ENCODE results near the gene GALNT10.

GALNT10 gene

DNA sequence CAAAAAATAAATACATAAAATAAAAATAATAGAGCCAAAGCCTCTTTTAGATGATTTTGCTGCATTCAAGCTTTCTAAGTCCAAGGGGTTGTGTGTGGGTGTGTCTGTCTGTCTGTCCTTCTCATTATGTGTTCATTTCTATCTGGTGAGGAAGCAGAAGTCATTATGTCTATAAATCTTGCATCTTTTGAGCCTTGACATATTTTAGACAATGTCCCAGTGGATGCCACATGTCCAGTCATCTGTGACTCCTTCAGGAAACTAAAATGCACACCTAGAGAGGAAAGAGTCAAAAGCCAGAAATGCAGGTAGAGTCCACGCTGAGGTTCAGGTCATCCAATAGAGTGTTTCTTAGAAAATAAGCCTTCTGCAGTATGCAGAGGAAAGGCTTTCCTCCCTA is 80.9 kb downstream of the GALNT10 start:
- no peak overlapping the region for H3K4me3 Mint-ChIP-seq
- no peak for DNase-seq
- H3K9me3 Mint-ChIP-seq, result no peaks in the 10 kb centered on the region
- no peak overlapping the region for H3K27ac Mint-ChIP-seq
- no peak for ATAC-seq
- H3K36me3 Mint-ChIP-seq (ENCODE audit: low read depth), result peaks cover 7% of the 10 kb centered on the region
- H3K27me3 Mint-ChIP-seq, result no peaks in the 10 kb centered on the region
- H3K4me1 Mint-ChIP-seq, result peaks cover 29% of the 10 kb centered on the region

DNA sequence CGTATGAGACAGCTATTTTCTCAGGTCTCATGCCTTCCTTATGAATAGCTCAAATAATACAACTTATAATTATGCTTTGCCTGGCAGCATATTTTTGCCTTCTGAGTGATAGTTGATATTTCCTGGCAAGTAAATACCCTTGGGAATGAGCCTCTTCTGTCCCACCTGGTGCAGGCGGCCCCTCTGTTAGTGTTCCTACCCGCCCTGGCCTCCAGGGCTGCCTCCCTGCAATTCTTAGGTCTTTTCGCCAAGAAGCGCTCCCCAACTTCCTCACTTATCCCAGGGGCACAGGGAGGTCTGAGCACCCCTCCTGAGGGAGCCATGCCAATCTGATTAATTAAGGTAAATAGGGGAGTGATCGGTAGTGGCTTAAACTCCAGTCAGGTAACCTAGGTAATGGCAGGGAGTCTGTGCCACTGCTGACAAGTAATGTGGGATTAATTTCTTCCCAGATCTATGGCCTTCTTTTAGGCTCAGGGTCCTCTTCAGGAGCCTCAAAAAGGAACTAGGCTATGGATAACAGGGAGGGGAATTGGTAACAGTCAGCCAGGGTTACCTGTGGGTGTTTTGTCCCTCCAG is 81.5 kb downstream of the GALNT10 start:
- no peaks in the 10 kb centered on the region for H3K9me3 Mint-ChIP-seq
- no peaks in the 10 kb centered on the region for H3K27me3 Mint-ChIP-seq
- H3K36me3 Mint-ChIP-seq (ENCODE audit: low read depth), result peaks cover 7% of the 10 kb centered on the region
- peaks cover 35% of the 10 kb centered on the region for H3K4me1 Mint-ChIP-seq
- no peak overlapping the region for H3K27ac Mint-ChIP-seq
- ATAC-seq (no peak), DNase-seq (no peak)
- H3K4me3 Mint-ChIP-seq, result no peak overlapping the region

DNA sequence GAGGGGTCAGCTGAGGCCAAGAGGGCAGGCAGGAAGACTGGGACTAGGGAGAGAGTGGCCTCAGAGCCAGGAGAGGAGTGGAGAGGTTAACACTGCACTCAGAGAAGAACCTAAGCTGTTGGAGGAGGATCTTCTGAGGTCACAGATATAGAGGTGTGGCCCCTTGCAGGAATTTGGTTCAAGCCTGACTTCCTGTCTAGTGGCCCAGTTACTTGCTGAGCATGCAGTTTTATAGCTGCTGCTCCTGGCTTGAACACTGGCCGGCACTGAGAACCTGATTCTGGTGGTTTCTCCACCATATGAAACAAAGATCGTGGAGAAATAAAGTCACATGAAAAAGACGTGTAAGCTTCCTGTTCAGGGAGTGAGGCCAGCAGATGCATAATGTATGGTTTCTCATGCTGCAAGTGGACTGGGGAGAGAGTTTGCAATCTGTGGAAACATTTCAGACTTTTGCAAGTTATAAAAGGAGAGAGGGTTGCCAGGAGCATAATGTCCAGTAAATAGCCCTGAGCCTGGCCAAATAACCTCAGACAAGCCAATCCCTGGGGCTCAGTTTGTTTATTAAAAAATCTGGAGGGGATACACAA is 82.6 kb downstream of the GALNT10 start:
- DNase-seq (no peak), ATAC-seq (peak; percentile 55)
- H3K27me3 Mint-ChIP-seq, result no peaks in the 10 kb centered on the region
- peaks cover 42% of the 10 kb centered on the region for H3K4me1 Mint-ChIP-seq
- peaks cover 7% of the 10 kb centered on the region for H3K36me3 Mint-ChIP-seq (ENCODE audit: low read depth)
- H3K9me3 Mint-ChIP-seq, result no peaks in the 10 kb centered on the region
- peak overlapping the region; percentile 14 for H3K27ac Mint-ChIP-seq
- H3K4me3 Mint-ChIP-seq, result no peak overlapping the region

DNA sequence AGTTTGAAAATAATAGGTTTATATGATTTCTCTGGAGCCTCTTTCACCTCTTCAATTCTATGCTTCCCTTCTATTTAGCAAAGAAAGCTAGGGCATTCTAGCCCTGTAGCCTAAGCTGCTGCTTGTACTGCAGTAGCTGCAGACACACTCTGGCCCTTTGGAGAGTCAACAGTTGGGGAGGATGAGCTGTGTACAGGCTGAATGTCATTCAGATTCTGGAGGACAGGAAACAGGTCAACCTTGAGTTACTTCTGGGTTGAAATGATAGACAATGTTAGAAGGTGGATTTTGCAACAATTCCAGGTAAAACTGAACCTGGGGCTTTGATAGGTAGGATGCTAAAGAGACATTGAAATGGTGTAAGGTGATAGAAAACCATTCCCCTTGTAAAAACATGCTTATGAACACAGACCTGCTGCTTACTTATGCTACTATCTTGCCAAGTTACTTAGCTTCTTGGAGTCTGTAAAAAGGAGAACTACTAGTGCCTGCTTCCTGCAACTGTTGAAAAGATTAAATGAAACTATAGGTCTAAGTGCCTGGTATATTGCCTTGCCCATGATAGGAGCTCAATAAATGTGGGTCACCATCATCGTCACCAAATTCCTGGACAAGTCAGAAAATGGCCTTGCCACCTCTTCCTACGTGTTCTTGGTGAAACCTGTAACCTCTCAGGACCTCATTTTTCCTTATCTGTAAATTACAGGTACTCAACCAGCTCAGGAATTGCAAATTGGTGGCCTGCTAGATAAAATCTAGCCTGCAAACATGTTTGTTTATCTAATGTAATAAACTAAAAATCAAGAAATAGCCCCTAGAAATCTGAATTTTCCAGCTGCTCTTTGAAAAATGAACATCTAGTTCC is 83.7 kb downstream of the GALNT10 start:
- Mint-ChIP-seq H3K4me3 (no peak overlapping the region), H3K27me3 (no peaks in the 10 kb centered on the region), H3K9me3 (no peaks in the 10 kb centered on the region), H3K36me3 (ENCODE audit: low read depth) (peaks cover 6% of the 10 kb centered on the region), H3K4me1 (peaks cover 52% of the 10 kb centered on the region), H3K27ac (no peak overlapping the region)
- ATAC-seq (no peak), DNase-seq (no peak)

DNA sequence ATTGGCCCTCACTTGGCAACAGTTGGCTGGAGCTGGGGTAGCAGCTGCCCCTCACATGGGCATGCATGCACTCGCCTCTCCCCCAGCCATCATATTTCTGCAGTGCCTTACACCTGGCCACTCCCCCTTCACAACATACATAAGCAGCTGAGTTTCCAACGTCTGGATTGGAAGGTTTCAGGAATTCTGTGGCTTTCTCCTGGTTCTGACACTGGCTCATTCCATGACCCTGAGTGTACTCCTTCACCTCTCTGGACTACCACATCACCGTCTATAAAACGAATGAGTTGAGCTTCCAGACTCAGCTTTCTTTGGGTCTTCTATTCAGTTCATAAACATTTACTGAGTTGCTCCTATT is 84.3 kb downstream of the GALNT10 start:
- Mint-ChIP-seq H3K27me3 (no peaks in the 10 kb centered on the region), H3K4me1 (peaks cover 53% of the 10 kb centered on the region), H3K9me3 (no peaks in the 10 kb centered on the region), H3K27ac (no peak overlapping the region), H3K36me3 (ENCODE audit: low read depth) (peaks cover 5% of the 10 kb centered on the region), H3K4me3 (no peak overlapping the region)
- DNase-seq (no peak), ATAC-seq (no peak)

DNA sequence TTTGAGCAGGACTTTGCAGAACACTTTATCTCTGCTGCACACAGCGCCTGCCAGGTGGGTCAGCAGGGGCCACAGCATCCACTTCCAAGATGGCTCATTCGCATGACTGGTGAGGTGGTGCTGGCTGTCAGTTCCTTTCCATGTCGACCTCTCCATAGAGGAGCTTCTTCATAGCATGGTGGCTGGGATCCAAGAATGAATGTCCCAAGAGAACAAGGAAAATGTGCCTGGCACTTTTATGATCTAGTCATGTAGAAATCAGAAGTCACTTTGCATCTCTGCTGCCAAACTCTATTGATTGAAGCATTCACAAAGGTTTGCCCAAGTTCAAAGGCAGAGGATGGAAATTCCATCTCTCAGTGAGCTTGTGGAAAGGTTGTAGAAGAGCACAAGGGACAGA is 85.0 kb downstream of the GALNT10 start:
- Mint-ChIP-seq H3K27me3 (no peaks in the 10 kb centered on the region), H3K27ac (no peak overlapping the region), H3K4me3 (no peak overlapping the region), H3K36me3 (ENCODE audit: low read depth) (peaks cover 6% of the 10 kb centered on the region), H3K9me3 (no peaks in the 10 kb centered on the region), H3K4me1 (peaks cover 53% of the 10 kb centered on the region)
- DNase-seq (no peak), ATAC-seq (no peak)

DNA sequence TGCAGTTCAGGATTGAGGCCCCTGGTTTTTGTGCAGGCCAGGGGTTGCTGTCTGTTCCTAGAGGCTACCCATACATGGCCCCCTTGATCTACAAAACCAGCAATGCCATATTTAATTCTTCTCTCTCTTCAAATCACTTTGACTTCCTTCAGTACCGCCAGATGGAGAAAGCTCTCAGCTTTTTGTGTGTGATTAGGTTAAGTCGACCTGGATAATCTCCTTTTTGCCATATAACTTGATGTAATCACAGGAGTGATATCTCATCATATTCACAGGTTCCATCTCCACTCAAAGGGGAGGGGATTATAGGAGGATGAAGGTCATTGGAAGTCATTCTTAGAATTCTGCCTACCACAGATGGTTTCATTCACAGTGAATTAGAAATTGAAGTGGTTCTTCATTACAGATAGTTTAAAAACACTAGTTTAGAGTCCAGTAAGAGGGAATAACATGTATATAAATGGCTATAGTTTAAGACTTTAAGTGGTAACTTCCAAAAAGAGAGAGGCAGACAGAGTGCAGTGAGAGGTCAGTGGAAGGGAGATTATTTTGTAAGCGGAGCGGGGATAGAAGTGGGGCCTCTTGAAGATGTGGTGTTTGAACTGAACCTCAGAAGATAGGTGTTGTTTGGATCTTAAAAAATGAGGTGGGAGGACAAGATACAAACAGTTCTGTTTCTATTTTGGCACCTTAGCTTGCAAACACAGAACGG is 85.9 kb downstream of the GALNT10 start:
- Mint-ChIP-seq H3K36me3 (ENCODE audit: low read depth) (peaks cover 6% of the 10 kb centered on the region), H3K9me3 (no peaks in the 10 kb centered on the region), H3K4me1 (peaks cover 53% of the 10 kb centered on the region), H3K27me3 (no peaks in the 10 kb centered on the region), H3K27ac (no peak overlapping the region), H3K4me3 (no peak overlapping the region)
- DNase-seq (no peak), ATAC-seq (peak; percentile 35)

DNA sequence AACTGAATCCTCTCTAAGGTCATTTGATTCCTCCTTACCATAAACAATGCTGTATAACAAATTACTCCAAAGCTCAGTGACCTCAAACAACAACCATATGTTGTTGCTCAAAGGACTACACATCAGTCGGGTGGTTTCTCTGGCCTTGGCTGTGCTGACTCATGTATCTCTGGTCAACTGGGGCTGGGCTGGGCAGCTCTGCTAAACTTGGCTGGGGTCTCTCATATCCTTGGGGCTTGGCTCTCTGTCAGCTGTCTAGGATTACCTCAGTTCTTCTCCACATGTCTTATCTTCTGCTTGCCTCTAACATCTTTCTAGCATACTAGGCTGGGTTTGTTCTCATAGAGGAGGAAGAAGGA is 86.4 kb downstream of the GALNT10 start:
- Mint-ChIP-seq H3K9me3 (no peaks in the 10 kb centered on the region), H3K4me1 (peaks cover 51% of the 10 kb centered on the region), H3K27me3 (no peaks in the 10 kb centered on the region), H3K36me3 (ENCODE audit: low read depth) (peaks cover 6% of the 10 kb centered on the region), H3K27ac (no peak overlapping the region), H3K4me3 (no peak overlapping the region)
- ATAC-seq (no peak), DNase-seq (no peak)

DNA sequence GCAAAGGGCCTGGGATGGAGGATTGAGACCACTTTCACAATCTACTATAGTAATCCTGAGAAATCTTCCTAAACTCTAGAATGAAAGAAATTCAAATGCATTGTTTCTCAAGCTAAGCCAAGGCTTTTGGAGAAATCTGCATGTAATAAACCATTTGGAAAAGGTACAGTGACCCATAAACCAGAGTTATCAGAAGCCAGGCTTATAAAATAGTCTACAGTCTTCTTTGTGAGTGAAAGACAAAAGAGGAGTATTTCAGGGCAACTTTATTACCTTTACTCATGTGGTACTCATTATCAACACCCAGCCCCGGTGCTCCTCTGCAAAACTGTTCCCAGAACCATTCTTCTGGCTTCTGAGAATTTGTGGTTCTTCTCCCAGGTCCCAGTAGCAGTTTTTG is 87.0 kb downstream of the GALNT10 start:
- Mint-ChIP-seq H3K27me3 (no peaks in the 10 kb centered on the region), H3K36me3 (ENCODE audit: low read depth) (peaks cover 6% of the 10 kb centered on the region), H3K4me1 (peaks cover 45% of the 10 kb centered on the region), H3K4me3 (no peak overlapping the region), H3K9me3 (no peaks in the 10 kb centered on the region), H3K27ac (no peak overlapping the region)
- DNase-seq, result no peak
- no peak for ATAC-seq

DNA sequence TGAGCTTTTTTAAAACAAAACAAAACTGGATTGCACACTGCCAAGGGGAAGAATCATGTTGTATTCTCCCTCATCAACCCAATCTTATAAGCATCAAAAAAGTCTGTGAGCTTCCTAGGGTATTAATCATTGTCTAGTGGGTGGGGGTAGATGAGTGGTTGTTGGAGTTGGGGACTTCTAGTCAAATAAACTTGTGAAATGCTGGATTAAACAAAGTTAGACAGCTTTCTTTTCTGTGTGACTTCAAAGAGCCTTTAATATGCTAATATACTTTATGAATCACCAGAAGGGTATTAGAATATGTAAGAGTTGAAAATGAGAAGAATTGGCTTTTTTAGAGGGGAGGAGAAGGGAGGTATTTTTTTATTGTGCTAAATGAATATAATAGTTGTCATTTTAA is 87.7 kb downstream of the GALNT10 start:
- Mint-ChIP-seq H3K4me3 (no peak overlapping the region), H3K27me3 (no peaks in the 10 kb centered on the region), H3K9me3 (no peaks in the 10 kb centered on the region), H3K4me1 (peaks cover 38% of the 10 kb centered on the region), H3K36me3 (ENCODE audit: low read depth) (peaks cover 6% of the 10 kb centered on the region), H3K27ac (no peak overlapping the region)
- DNase-seq (no peak), ATAC-seq (peak; percentile 43)

DNA sequence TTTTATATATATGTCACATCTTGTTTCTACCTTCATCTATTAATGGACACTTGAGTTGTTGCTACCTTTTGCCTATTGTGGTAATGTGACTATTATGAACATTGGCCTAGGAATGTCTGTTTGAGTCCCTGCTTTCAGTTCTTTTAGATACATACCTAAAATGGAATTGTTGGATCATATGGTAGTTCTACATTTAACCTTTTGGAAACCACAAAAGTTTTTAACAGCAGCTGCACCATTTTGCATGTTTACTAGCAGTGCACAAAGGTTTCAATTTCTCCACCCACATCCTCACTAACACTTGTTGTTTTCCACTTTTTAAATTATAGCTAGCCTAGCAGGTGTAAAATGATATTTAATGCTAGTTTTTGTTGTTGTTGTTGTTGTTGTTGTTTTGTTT is 88.4 kb downstream of the GALNT10 start:
- Mint-ChIP-seq H3K27ac (no peak overlapping the region), H3K4me1 (peaks cover 34% of the 10 kb centered on the region), H3K27me3 (no peaks in the 10 kb centered on the region)

DNA sequence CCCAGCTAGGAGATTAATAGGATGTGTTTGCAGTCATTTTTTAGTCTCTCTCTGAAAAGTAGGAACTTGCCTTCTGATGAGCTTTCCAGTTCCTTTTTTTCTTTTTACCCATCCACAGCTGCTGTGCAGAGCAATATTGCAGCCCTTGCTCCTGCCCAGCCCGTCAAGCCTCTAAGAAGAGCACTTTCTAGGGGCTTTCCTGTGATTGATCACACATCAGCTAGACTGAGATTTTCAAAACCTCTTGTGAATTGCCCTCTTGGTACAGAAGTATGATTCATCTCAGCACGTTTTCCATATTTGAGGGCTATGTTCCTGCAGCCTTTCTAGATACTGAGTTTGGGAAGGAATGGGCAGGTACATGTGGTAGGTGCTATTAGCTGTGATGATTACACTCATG is 93.9 kb downstream of the GALNT10 start:
- Mint-ChIP-seq H3K27me3 (no peaks in the 10 kb centered on the region), H3K9me3 (no peaks in the 10 kb centered on the region), H3K4me1 (peaks cover 14% of the 10 kb centered on the region), H3K4me3 (no peak overlapping the region), H3K36me3 (ENCODE audit: low read depth) (peaks cover 7% of the 10 kb centered on the region), H3K27ac (no peak overlapping the region)
- DNase-seq (no peak), ATAC-seq (peak; percentile 57)

More for the DNA sequence above, 88.4 kb downstream of the GALNT10 start:
- H3K4me3 Mint-ChIP-seq, result no peak overlapping the region
- no peaks in the 10 kb centered on the region for H3K9me3 Mint-ChIP-seq
- DNase-seq, result no peak
- peaks cover 6% of the 10 kb centered on the region for H3K36me3 Mint-ChIP-seq (ENCODE audit: low read depth)
- ATAC-seq, result peak; percentile 51

DNA sequence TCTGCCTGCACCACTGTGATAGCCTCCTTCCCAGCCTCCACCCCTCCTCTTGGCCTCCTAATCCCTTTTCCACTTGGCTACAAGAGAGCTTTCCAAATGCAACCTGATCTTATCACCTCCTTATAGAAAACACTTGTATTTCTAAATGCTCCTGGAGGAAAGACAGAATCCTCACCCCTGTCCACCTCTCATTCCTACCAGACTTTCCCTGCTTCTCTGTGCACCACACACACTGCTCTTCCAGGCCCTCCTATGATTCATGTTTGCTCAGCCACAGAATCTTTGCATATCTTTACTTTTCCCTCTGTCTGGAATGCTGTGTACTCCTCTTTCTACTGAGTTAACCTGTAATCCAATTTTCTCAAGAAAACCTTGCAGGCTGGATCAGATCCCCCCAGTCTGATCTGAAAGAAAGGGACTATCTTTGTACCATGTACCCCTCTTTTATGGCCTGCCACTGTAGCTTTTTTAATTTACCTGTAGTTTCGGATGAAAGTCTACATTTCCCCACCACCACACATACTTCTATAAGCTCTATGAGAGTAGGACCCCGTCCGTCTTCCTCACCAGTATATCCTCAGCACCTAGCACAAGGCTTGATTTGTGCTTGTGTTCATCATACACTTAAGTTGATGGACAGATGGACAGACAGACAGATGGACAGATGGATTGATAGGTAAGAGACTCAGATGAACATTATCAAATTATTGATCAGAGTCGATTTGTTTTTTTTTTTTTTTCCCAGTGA is 95.3 kb downstream of the GALNT10 start:
- Mint-ChIP-seq H3K9me3 (no peaks in the 10 kb centered on the region), H3K27ac (peak overlapping the region; percentile 2), H3K36me3 (ENCODE audit: low read depth) (peaks cover 4% of the 10 kb centered on the region), H3K4me3 (no peak overlapping the region), H3K4me1 (peaks cover 13% of the 10 kb centered on the region), H3K27me3 (no peaks in the 10 kb centered on the region)
- DNase-seq, result no peak
- no peak for ATAC-seq

DNA sequence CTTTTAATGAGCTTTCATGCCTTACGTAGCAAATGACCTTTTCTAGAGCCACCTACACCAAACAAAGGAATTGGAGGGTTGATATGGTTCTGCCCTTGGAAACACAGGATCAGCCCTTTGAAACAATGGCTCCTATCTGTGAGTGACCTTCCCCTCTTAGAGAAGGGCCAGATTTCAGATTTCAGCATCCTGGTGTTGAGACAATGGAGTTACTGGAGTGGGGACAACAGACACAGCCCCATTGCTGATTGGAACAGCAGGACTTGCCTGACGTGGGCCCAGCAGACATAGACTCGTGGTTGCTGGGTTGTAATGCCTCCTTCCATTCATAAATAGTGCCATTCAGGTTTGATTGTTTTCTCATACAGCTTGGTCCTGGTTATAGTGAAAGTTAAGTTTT is 96.0 kb downstream of the GALNT10 start:
- no peaks in the 10 kb centered on the region for H3K27me3 Mint-ChIP-seq
- peaks cover 13% of the 10 kb centered on the region for H3K4me1 Mint-ChIP-seq
- no peak overlapping the region for H3K27ac Mint-ChIP-seq
- DNase-seq (no peak), ATAC-seq (no peak)
- H3K4me3 Mint-ChIP-seq, result no peak overlapping the region
- peaks cover 4% of the 10 kb centered on the region for H3K36me3 Mint-ChIP-seq (ENCODE audit: low read depth)
- no peaks in the 10 kb centered on the region for H3K9me3 Mint-ChIP-seq
